Neural cell (in vitro differentiated cells): ENCODE measurements around the gene TMC2. TPM values are rescaled to one million over a fixed set of nuclear protein-coding genes. Genes with fewer than 3 reads are reported as not detected.

Source experiments
- H2AFZ ChIP-seq: fragments of 200-600, 300-800 bp; sonication (generic), shearing (Covaris generic); 2 replicates; pipeline ENCODE4 v1.6.0; 2014; ENCODE audit warnings: low read depth, mild to moderate bottlenecking, antibody characterized with exemption, low read length, moderate library complexity
- H3F3A ChIP-seq: fragments of 200-600 bp; shearing (Covaris generic); 2 replicates; pipeline ENCODE4 v1.6.1; 2016; ENCODE audit warnings: mild to moderate bottlenecking, moderate library complexity, mixed read lengths, antibody characterized with exemption, low read length; ENCODE audit not compliant: insufficient read depth, poor library complexity, severe bottlenecking
- H3K27ac ChIP-seq: fragments of 200-600, 300-800 bp; sonication (generic), shearing (Covaris generic); 2 replicates; pipeline ENCODE4 v1.5.1; 2014; ENCODE audit warnings: mild to moderate bottlenecking, low read length, moderate library complexity
- H3K27me3 ChIP-seq: fragments of 300-800, 200-600 bp; sonication (generic), shearing (Covaris generic); 2 replicates; pipeline ENCODE4 v1.6.0; 2014; ENCODE audit warnings: mild to moderate bottlenecking, low read depth, low read length, moderate library complexity; ENCODE audit not compliant: insufficient read depth
- H3K36me3 ChIP-seq: fragments of 300-800, 200-600 bp; sonication (generic), shearing (Covaris generic); 2 replicates; pipeline ENCODE4 v1.5.1; 2014; ENCODE audit warnings: mild to moderate bottlenecking, antibody characterized with exemption, low read length, moderate library complexity; ENCODE audit not compliant: insufficient read depth
- H3K4me2 ChIP-seq: fragments of 300-800, 200-600 bp; sonication (generic), shearing (Covaris generic); 2 replicates; pipeline ENCODE4 v1.6.0; 2014; ENCODE audit warnings: mild to moderate bottlenecking, low read length
- H3K4me3 ChIP-seq: fragments of 300-800, 200-600 bp; sonication (generic), shearing (Covaris generic); 2 replicates; pipeline ENCODE4 v1.5.1; 2014; ENCODE audit warnings: mild to moderate bottlenecking, low read length, moderate library complexity
- H3K79me2 ChIP-seq: fragments of 200-600 bp; shearing (Covaris generic); replicated peaks from 2 replicates; pipeline ENCODE4 v1.6.0; 2014; ENCODE audit warnings: mild to moderate bottlenecking, low read length, moderate library complexity; ENCODE audit not compliant: insufficient read depth
- H3K9ac ChIP-seq: fragments of 300-800, 200-600 bp; sonication (generic), shearing (Covaris generic); 2 replicates; pipeline ENCODE4 v1.6.1; 2016; ENCODE audit warnings: mild to moderate bottlenecking, low read length, mixed read lengths
- H3K9me2 ChIP-seq: fragments of 200-600 bp; shearing (Covaris generic); 2 replicates; pipeline ENCODE4 v1.6.1; 2016; ENCODE audit warnings: mild to moderate bottlenecking, low read length, mixed read lengths; ENCODE audit not compliant: insufficient read depth
- H3K9me3 ChIP-seq: fragments of 200-600, 300-800 bp; sonication (generic), shearing (Covaris generic); 2 replicates; pipeline ENCODE4 v1.6.1; 2016; ENCODE audit warnings: mild to moderate bottlenecking, mixed run types, low read length, moderate library complexity, mixed read lengths
- H4K20me1 ChIP-seq: fragments of 200-600 bp; shearing (Covaris generic); 2 replicates; pipeline ENCODE4 v1.6.1; 2016; ENCODE audit warnings: mild to moderate bottlenecking, mixed run types; ENCODE audit not compliant: insufficient read depth
- EP300 ChIP-seq: fragments of 450-650 bp; conservative IDR thresholded peaks from 2 replicates; pipeline ENCODE4 v1.6.1; 2014; ENCODE audit warnings: antibody characterized with exemption, mild to moderate bottlenecking, moderate library complexity; ENCODE audit not compliant: poor library complexity, severe bottlenecking
- EZH2 ChIP-seq: fragments of 200-600, 300-800 bp; shearing (Covaris generic), sonication (generic); IDR thresholded peaks from 2 replicates; pipeline ENCODE4 v1.6.1; 2014; ENCODE audit warnings: antibody characterized with exemption, low read length, borderline replicate concordance, mild to moderate bottlenecking; ENCODE audit not compliant: insufficient read depth, poor library complexity, severe bottlenecking
- MXI1 ChIP-seq: fragments of 450-650 bp; conservative IDR thresholded peaks from 2 replicates; pipeline ENCODE4 v1.6.1; 2014; ENCODE audit warnings: antibody characterized with exemption, mild to moderate bottlenecking; ENCODE audit not compliant: poor library complexity, severe bottlenecking
- POLR2AphosphoS5 ChIP-seq: IDR thresholded peaks from 2 replicates; pipeline ENCODE4 v1.6.1; 2012
- RAD21 ChIP-seq: fragments of 450-650 bp; conservative IDR thresholded peaks from 2 replicates; pipeline ENCODE4 v1.6.1; 2014; ENCODE audit warnings: antibody characterized with exemption, mild to moderate bottlenecking, moderate library complexity
- SMC3 ChIP-seq: fragments of 450-650 bp; conservative IDR thresholded peaks from 2 replicates; pipeline ENCODE4 v1.6.1; 2014; ENCODE audit warnings: antibody characterized with exemption, mild to moderate bottlenecking, moderate library complexity; ENCODE audit not compliant: poor library complexity
- TAF1 ChIP-seq: IDR thresholded peaks from 2 replicates; pipeline ENCODE4 v1.6.1; 2012; ENCODE audit warnings: low read depth
- polyA plus RNA-seq: library from polyadenylated mRNA; depleted of rRNA; stranded (reverse); fragments of >200 nt; gene quantifications from 2 replicates; pipeline ENCODE4 v1.2.3, GENCODE V29; 2014
- TF ChIP-seq, protein P1 (sequence below): fragments of 450-650 bp; IDR thresholded peaks from 2 replicates; pipeline ENCODE4 v1.5.1; 2014; ENCODE audit warnings: antibody characterized with exemption, mild to moderate bottlenecking, moderate library complexity; ENCODE audit not compliant: poor library complexity, severe bottlenecking
- TF ChIP-seq, protein P2 (sequence below): IDR thresholded peaks from 2 replicates; pipeline ENCODE4 v1.6.1; 2012; ENCODE audit warnings: borderline replicate concordance

Gene TMC2
- polyA plus RNA-seq, 1 donor from 2014 or later: 0.11 TPM

DNA sequence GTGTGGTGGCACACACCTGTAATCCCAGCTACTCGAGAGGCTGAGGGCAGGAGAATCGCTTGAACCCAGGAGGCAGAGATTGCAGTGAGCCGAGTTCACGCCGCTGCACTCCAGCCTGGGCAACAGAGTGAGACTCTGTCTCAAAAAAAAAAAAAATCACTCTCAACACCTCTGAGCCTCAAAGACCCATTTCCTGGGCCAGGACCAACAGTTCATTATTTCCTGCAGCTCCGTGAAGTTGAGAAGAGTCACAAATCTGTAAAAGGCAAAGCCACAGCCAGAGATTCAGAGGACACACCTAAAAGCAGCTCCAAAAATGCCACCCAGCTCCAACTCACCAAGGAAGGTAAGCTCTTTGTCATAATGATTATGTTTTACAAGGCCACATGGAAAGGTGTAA, 100.9 kb downstream of the TMC2 start:
- no peak overlapping the region for H3K4me2 ChIP-seq
- TF ChIP-seq MXI1: no peak
- TF ChIP-seq RAD21: no peak
- no peak for TF ChIP-seq EP300
- TF ChIP-seq, protein P1, sequence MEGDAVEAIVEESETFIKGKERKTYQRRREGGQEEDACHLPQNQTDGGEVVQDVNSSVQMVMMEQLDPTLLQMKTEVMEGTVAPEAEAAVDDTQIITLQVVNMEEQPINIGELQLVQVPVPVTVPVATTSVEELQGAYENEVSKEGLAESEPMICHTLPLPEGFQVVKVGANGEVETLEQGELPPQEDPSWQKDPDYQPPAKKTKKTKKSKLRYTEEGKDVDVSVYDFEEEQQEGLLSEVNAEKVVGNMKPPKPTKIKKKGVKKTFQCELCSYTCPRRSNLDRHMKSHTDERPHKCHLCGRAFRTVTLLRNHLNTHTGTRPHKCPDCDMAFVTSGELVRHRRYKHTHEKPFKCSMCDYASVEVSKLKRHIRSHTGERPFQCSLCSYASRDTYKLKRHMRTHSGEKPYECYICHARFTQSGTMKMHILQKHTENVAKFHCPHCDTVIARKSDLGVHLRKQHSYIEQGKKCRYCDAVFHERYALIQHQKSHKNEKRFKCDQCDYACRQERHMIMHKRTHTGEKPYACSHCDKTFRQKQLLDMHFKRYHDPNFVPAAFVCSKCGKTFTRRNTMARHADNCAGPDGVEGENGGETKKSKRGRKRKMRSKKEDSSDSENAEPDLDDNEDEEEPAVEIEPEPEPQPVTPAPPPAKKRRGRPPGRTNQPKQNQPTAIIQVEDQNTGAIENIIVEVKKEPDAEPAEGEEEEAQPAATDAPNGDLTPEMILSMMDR: no peak
- TF ChIP-seq, protein P2, sequence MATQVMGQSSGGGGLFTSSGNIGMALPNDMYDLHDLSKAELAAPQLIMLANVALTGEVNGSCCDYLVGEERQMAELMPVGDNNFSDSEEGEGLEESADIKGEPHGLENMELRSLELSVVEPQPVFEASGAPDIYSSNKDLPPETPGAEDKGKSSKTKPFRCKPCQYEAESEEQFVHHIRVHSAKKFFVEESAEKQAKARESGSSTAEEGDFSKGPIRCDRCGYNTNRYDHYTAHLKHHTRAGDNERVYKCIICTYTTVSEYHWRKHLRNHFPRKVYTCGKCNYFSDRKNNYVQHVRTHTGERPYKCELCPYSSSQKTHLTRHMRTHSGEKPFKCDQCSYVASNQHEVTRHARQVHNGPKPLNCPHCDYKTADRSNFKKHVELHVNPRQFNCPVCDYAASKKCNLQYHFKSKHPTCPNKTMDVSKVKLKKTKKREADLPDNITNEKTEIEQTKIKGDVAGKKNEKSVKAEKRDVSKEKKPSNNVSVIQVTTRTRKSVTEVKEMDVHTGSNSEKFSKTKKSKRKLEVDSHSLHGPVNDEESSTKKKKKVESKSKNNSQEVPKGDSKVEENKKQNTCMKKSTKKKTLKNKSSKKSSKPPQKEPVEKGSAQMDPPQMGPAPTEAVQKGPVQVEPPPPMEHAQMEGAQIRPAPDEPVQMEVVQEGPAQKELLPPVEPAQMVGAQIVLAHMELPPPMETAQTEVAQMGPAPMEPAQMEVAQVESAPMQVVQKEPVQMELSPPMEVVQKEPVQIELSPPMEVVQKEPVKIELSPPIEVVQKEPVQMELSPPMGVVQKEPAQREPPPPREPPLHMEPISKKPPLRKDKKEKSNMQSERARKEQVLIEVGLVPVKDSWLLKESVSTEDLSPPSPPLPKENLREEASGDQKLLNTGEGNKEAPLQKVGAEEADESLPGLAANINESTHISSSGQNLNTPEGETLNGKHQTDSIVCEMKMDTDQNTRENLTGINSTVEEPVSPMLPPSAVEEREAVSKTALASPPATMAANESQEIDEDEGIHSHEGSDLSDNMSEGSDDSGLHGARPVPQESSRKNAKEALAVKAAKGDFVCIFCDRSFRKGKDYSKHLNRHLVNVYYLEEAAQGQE: no peak
- no peak for TF ChIP-seq EZH2
- TF ChIP-seq SMC3: no peak
- TF ChIP-seq TAF1: no peak
- TF ChIP-seq POLR2AphosphoS5: no peak
- no peaks in the 10 kb centered on the region for H3K36me3 ChIP-seq
- H3K27ac ChIP-seq: no peak overlapping the region
- no peaks in the 10 kb centered on the region for H3K27me3 ChIP-seq
- H3K9ac ChIP-seq: no peak overlapping the region
- H2AFZ ChIP-seq: no peak overlapping the region
- H3K9me3 ChIP-seq: no peaks in the 10 kb centered on the region
- no peaks in the 10 kb centered on the region for H3K79me2 ChIP-seq
- no peaks in the 10 kb centered on the region for H3K9me2 ChIP-seq
- H4K20me1 ChIP-seq: no peaks in the 10 kb centered on the region
- no peaks in the 10 kb centered on the region for H3F3A ChIP-seq
- H3K4me3 ChIP-seq: no peak overlapping the region

DNA sequence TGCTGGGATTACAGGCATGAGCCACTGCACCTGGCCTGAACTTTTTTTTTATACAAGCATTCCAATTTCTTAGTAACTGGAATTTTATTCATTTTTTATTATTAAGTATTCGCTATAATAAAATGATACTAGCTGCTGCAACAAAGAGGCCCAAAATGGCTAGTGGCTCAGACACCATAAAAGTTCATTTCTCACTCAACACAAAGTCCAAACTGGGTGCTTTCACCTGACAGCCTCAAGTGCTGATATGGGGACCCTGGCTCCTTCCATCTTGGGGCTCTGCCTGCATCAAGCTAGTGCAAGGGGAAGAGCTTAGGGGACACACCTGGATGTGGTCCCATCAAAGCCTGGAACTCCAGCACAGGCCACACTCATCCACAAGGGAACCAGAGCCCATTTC, 103.9 kb downstream of the TMC2 start:
- Histone ChIP-seq H3F3A (no peaks in the 10 kb centered on the region), H3K27me3 (no peaks in the 10 kb centered on the region), H3K79me2 (no peaks in the 10 kb centered on the region), H2AFZ (no peak overlapping the region), H3K4me3 (no peak overlapping the region), H3K27ac (no peak overlapping the region), H3K9ac (no peak overlapping the region), H3K9me3 (no peaks in the 10 kb centered on the region), H3K36me3 (no peaks in the 10 kb centered on the region), H3K4me2 (no peak overlapping the region), H4K20me1 (no peaks in the 10 kb centered on the region), H3K9me2 (no peaks in the 10 kb centered on the region)
- TF ChIP-seq, protein P2: no peak
- TF ChIP-seq EZH2 (no peak), SMC3 (no peak), EP300 (no peak), RAD21 (no peak), MXI1 (no peak), POLR2AphosphoS5 (no peak), TAF1 (no peak)
- TF ChIP-seq, protein P1: no peak
